ENCODE data around the gene PCDHA5.
"Not testable (repeated sequence)": the region's sequence is repeated elsewhere in the genome, so short reads cannot be mapped to it uniquely, and the experiment has no call there.

The PCDHA5 gene

DNA sequence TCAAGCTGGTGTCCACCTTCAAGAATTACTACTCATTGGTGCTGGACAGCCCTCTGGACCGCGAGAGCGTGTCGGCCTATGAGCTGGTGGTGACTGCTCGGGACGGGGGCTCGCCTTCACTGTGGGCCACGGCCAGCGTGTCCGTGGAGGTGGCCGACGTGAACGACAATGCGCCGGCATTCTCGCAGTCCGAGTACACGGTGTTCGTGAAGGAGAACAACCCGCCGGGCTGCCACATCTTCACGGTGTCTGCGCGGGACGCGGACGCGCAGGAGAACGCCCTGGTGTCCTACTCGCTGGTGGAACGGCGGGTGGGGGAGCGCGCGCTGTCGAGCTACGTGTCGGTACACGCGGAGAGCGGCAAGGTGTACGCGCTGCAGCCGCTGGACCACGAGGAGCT, 19.0 kb upstream of the PCDHA5 start:
- H3K4ac ChIP-seq (ENCODE audit: low read depth, low read length); H4K91ac ChIP-seq (ENCODE audit: low read depth, low read length); H2BK5ac ChIP-seq (ENCODE audit: low read depth, low read length, poor library complexity); H2BK12ac ChIP-seq (ENCODE audit: low read length); H3K79me2 ChIP-seq (ENCODE audit: control insufficient read depth, insufficient read depth, low read length, poor library complexity); H3K27ac ChIP-seq (ENCODE audit: low read depth, low read length); H2AK5ac ChIP-seq (ENCODE audit: low read length); H3K79me1 ChIP-seq (ENCODE audit: low read length); H3K23ac ChIP-seq (ENCODE audit: low read length); H2AFZ ChIP-seq (ENCODE audit: insufficient read depth, low read length, poor library complexity); DNase-seq; H3K9ac ChIP-seq (ENCODE audit: low read length); H3K14ac ChIP-seq (ENCODE audit: low read length); H3K4me3 ChIP-seq (ENCODE audit: low read depth, low read length); H3K18ac ChIP-seq (ENCODE audit: low read length); H3K4me2 ChIP-seq (ENCODE audit: low read length); H3K36me3 ChIP-seq (ENCODE audit: control insufficient read depth in 1 of 2, insufficient read depth in 2 of 2, low read length in 2 of 2); H4K12ac ChIP-seq (ENCODE audit: low read depth, low read length); H3K4me1 ChIP-seq (ENCODE audit: control insufficient read depth in 1 of 2, insufficient read depth in 2 of 2, low read length in 2 of 2); H3K27me3 ChIP-seq (ENCODE audit: insufficient read depth, low read length); H2BK120ac ChIP-seq (ENCODE audit: insufficient read depth, low read length, poor library complexity); H4K8ac ChIP-seq (ENCODE audit: low read depth, low read length): not testable (repeated sequence)
- H3K9me3 ChIP-seq (ENCODE audit: insufficient read depth, low read depth, low read length): peaks cover 15% of the 10 kb centered on the region
- WGBS (ENCODE audit: extremely low coverage, insufficient coverage, insufficient read length): no CpG with 5 or more reads among the region's 45 CpGs

GRCh38 chr5:140802781-140803271, 18.6 kb upstream of the PCDHA5 start:
- no peak overlapping the region for H2BK120ac ChIP-seq (ENCODE audit: insufficient read depth, low read length, poor library complexity)
- DNase-seq: no peak
- no peak overlapping the region for H2AK5ac ChIP-seq (ENCODE audit: low read length)
- peaks cover 2% of the 10 kb centered on the region for H3K79me1 ChIP-seq (ENCODE audit: low read length)
- H3K14ac ChIP-seq (ENCODE audit: low read length): no peak overlapping the region
- H3K4me2 ChIP-seq (ENCODE audit: low read length): no peak overlapping the region
- no peak overlapping the region for H2BK5ac ChIP-seq (ENCODE audit: low read depth, low read length, poor library complexity)
- no peak overlapping the region for H2AFZ ChIP-seq (ENCODE audit: insufficient read depth, low read length, poor library complexity)
- H2BK12ac ChIP-seq (ENCODE audit: low read length): no peak overlapping the region
- no peak overlapping the region for H3K4ac ChIP-seq (ENCODE audit: low read depth, low read length)
- no peaks in the 10 kb centered on the region for H3K79me2 ChIP-seq (ENCODE audit: control insufficient read depth, insufficient read depth, low read length, poor library complexity)
- no peak overlapping the region for H4K12ac ChIP-seq (ENCODE audit: low read depth, low read length)
- H3K9ac ChIP-seq (ENCODE audit: low read length): no peak overlapping the region
- H4K91ac ChIP-seq (ENCODE audit: low read depth, low read length): no peak overlapping the region
- H3K4me3 ChIP-seq (ENCODE audit: low read depth, low read length): peak overlapping the region; percentile 6
- H3K18ac ChIP-seq (ENCODE audit: low read length): no peak overlapping the region
- WGBS (ENCODE audit: extremely low coverage, insufficient coverage, insufficient read length): no CpG with 5 or more reads among the region's 53 CpGs
- no peaks in the 10 kb centered on the region for H3K27me3 ChIP-seq (ENCODE audit: insufficient read depth, low read length)
- H4K8ac ChIP-seq (ENCODE audit: low read depth, low read length): no peak overlapping the region
- no peaks in the 10 kb centered on the region for H3K4me1 ChIP-seq (ENCODE audit: control insufficient read depth in 1 of 2, insufficient read depth in 2 of 2, low read length in 2 of 2)
- no peak overlapping the region for H3K27ac ChIP-seq (ENCODE audit: low read depth, low read length)
- H3K23ac ChIP-seq (ENCODE audit: low read length): no peak overlapping the region
- H3K9me3 ChIP-seq (ENCODE audit: insufficient read depth, low read depth, low read length): peaks cover 15% of the 10 kb centered on the region
- H3K36me3 ChIP-seq (ENCODE audit: control insufficient read depth in 1 of 2, insufficient read depth in 2 of 2, low read length in 2 of 2): peaks cover 0 to 6% of the 10 kb centered on the region in 2 experiments

GRCh38 chr5:140806834-140807775, 14.3 kb upstream of the PCDHA5 start, which contains the start of gene PCDHA4:
TSS of gene PCDHA4 (plus strand) at chr5:140807068.
- Histone ChIP-seq H3K9me3 (ENCODE audit: insufficient read depth, low read depth, low read length) (peaks cover 24% of the 10 kb centered on the region), H3K27ac (ENCODE audit: low read depth, low read length) (no peak within 1 kb of the TSS), H2BK120ac (ENCODE audit: insufficient read depth, low read length, poor library complexity) (no peak within 1 kb of the TSS), H4K12ac (ENCODE audit: low read depth, low read length) (peak within 1 kb of the TSS; percentile 65), H3K27me3 (ENCODE audit: insufficient read depth, low read length) (no peaks in the 10 kb centered on the region), H2BK5ac (ENCODE audit: low read depth, low read length, poor library complexity) (no peak within 1 kb of the TSS), H3K4me3 (ENCODE audit: low read depth, low read length) (peak within 1 kb of the TSS; percentile 80), H3K4me2 (ENCODE audit: low read length) (peak within 1 kb of the TSS; percentile 70), H2AK5ac (ENCODE audit: low read length) (no peak within 1 kb of the TSS), H3K79me1 (ENCODE audit: low read length) (peaks cover 2% of the 10 kb centered on the region), H3K79me2 (ENCODE audit: control insufficient read depth, insufficient read depth, low read length, poor library complexity) (no peaks in the 10 kb centered on the region), H2AFZ (ENCODE audit: insufficient read depth, low read length, poor library complexity) (peak within 1 kb of the TSS; percentile 77), H4K8ac (ENCODE audit: low read depth, low read length) (peak within 1 kb of the TSS; percentile 77), H3K36me3 (ENCODE audit: control insufficient read depth in 1 of 2, insufficient read depth in 2 of 2, low read length in 2 of 2) (peaks cover 2 to 6% of the 10 kb centered on the region in 2 experiments), H3K4ac (ENCODE audit: low read depth, low read length) (no peak within 1 kb of the TSS), H3K14ac (ENCODE audit: low read length) (peak within 1 kb of the TSS; percentile 28), H3K9ac (ENCODE audit: low read length) (peak within 1 kb of the TSS; percentile 74), H3K23ac (ENCODE audit: low read length) (no peak within 1 kb of the TSS), H2BK12ac (ENCODE audit: low read length) (no peak within 1 kb of the TSS), H3K18ac (ENCODE audit: low read length) (peak within 1 kb of the TSS; percentile 21), H4K91ac (ENCODE audit: low read depth, low read length) (no peak within 1 kb of the TSS), H3K4me1 (ENCODE audit: control insufficient read depth in 1 of 2, insufficient read depth in 2 of 2, low read length in 2 of 2) (no peaks in the 10 kb centered on the region)
- WGBS (ENCODE audit: extremely low coverage, insufficient coverage, insufficient read length): no CpG with 5 or more reads among the region's 47 CpGs
- peak in 1 of 2 donors; percentile 2 for DNase-seq

DNA sequence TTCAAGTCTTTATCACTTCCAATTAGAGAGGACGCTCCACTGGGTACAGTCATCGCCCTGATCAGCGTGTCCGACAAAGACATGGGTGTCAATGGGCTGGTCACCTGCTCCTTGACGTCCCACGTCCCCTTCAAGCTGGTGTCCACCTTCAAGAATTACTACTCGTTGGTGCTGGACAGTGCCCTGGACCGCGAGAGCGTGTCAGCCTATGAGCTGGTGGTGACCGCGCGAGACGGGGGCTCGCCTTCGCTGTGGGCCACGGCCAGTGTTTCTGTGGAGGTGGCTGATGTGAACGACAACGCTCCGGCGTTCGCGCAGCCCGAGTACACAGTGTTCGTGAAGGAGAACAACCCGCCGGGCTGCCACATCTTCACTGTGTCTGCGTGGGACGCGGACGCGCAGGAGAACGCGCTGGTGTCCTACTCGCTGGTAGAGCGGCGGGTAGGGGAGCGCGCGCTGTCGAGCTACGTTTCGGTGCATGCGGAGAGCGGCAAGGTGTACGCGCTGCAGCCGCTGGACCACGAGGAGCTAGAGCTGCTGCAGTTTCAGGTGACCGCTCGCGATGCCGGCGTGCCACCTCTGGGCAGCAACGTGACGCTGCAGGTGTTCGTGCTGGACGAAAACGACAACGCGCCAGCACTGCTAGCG, 13.0 kb upstream of the PCDHA5 start:
- not testable (repeated sequence) for H3K9ac ChIP-seq (ENCODE audit: low read length); H4K91ac ChIP-seq (ENCODE audit: low read depth, low read length); H2BK12ac ChIP-seq (ENCODE audit: low read length); H4K12ac ChIP-seq (ENCODE audit: low read depth, low read length); H3K27me3 ChIP-seq (ENCODE audit: insufficient read depth, low read length); H3K79me2 ChIP-seq (ENCODE audit: control insufficient read depth, insufficient read depth, low read length, poor library complexity); H3K79me1 ChIP-seq (ENCODE audit: low read length); H3K4me3 ChIP-seq (ENCODE audit: low read depth, low read length); H3K18ac ChIP-seq (ENCODE audit: low read length); H2BK5ac ChIP-seq (ENCODE audit: low read depth, low read length, poor library complexity); H2AK5ac ChIP-seq (ENCODE audit: low read length); H3K27ac ChIP-seq (ENCODE audit: low read depth, low read length); H3K23ac ChIP-seq (ENCODE audit: low read length); DNase-seq; H3K36me3 ChIP-seq (ENCODE audit: control insufficient read depth in 1 of 2, insufficient read depth in 2 of 2, low read length in 2 of 2); H2AFZ ChIP-seq (ENCODE audit: insufficient read depth, low read length, poor library complexity); H2BK120ac ChIP-seq (ENCODE audit: insufficient read depth, low read length, poor library complexity); H3K4me1 ChIP-seq (ENCODE audit: control insufficient read depth in 1 of 2, insufficient read depth in 2 of 2, low read length in 2 of 2); H3K4ac ChIP-seq (ENCODE audit: low read depth, low read length); H3K14ac ChIP-seq (ENCODE audit: low read length); H4K8ac ChIP-seq (ENCODE audit: low read depth, low read length); H3K4me2 ChIP-seq (ENCODE audit: low read length)
- WGBS (ENCODE audit: extremely low coverage, insufficient coverage, insufficient read length): no CpG with 5 or more reads among the region's 62 CpGs
- peaks cover 11% of the 10 kb centered on the region for H3K9me3 ChIP-seq (ENCODE audit: insufficient read depth, low read depth, low read length)

Data from trophoblast cell (in vitro differentiated cells and primary cell).